Mammary epithelial cell (primary cell): Measurements from ENCODE around the gene APEH.

ENCODE experiments used
- EZH2 ChIP-seq: IDR thresholded peaks from 2 replicates; pipeline ENCODE4 v1.6.1; 2012; ENCODE audit warnings: low read length, inconsistent platforms, borderline replicate concordance
- TF ChIP-seq, protein P1 (sequence below), 2 donors: IDR thresholded peaks in 1 of 2; conservative IDR thresholded peaks in 1 of 2; 2 replicates each; pipeline ENCODE4 v1.5.1; 2011 to 2012; ENCODE audit warnings: inconsistent platforms in 2 of 2, low read length in 2 of 2, mild to moderate bottlenecking in 2 of 2, control low read depth in 1 of 2, low read depth in 1 of 2; ENCODE audit not compliant: insufficient read depth in 1 of 2; ENCODE audit errors: extremely low read depth in 1 of 2

DNA sequence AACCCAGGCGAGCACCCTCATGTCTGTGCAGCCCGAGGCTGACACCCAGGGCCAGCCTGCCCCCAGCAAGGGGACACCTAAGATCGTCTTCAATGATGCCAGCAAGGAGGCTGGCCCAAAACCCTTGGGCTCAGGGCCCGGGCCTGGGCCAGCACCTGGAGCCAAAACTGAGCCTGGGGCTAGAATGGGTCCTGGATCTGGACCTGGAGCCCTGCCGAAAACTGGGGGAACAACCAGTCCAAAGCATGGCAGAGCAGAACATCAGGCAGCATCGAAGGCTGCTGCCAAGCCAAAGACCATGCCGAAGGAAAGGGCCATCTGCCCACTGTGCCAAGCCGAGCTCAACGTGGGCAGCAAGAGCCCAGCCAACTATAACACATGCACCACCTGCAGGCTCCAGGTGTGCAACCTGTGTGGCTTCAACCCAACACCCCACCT, 31.4 kb upstream of the APEH start:
- TF ChIP-seq, protein P1, sequence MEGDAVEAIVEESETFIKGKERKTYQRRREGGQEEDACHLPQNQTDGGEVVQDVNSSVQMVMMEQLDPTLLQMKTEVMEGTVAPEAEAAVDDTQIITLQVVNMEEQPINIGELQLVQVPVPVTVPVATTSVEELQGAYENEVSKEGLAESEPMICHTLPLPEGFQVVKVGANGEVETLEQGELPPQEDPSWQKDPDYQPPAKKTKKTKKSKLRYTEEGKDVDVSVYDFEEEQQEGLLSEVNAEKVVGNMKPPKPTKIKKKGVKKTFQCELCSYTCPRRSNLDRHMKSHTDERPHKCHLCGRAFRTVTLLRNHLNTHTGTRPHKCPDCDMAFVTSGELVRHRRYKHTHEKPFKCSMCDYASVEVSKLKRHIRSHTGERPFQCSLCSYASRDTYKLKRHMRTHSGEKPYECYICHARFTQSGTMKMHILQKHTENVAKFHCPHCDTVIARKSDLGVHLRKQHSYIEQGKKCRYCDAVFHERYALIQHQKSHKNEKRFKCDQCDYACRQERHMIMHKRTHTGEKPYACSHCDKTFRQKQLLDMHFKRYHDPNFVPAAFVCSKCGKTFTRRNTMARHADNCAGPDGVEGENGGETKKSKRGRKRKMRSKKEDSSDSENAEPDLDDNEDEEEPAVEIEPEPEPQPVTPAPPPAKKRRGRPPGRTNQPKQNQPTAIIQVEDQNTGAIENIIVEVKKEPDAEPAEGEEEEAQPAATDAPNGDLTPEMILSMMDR (conservative IDR thresholded peaks at IDR 0.05 in 1 of 2, IDR thresholded peaks at IDR 0.05 in 1 of 2; ENCODE audit: extremely low read depth in 1 of 2, insufficient read depth in 1 of 2, low read depth in 1 of 2, low read length in 2 of 2): no peak
- TF ChIP-seq EZH2: no peak
